Keratinocyte (primary cell): ENCODE measurements around the gene MAP3K20. TPM values are rescaled to one million over a fixed set of nuclear protein-coding genes. Genes with fewer than 3 reads are reported as not detected.

Experiments used
- DNase-seq: peaks from one replicate; pipeline ENCODE4 v3.0.0-alpha.2; 2011; ENCODE audit warnings: low read depth, missing footprints, low spot score
- FAIRE-seq: peaks from 2 replicates; lab custom pipeline; 2011; peaks lifted over from hg19 to GRCh38; lab: Jason Lieb, UNC
- H2AFZ ChIP-seq: 2 replicates; pipeline ENCODE4 v1.6.0; 2012; ENCODE audit warnings: low read length, control low read depth, inconsistent platforms; ENCODE audit not compliant: control insufficient read depth
- H3K27ac ChIP-seq: 2 replicates; pipeline ENCODE4 v1.5.1; 2011; ENCODE audit warnings: low read length; ENCODE audit not compliant: control insufficient read depth, insufficient read depth
- H3K27me3 ChIP-seq: 3 replicates; pipeline ENCODE4 v1.6.0; 2011; ENCODE audit warnings: low read length; ENCODE audit not compliant: control insufficient read depth, insufficient read depth; ENCODE audit errors: extremely low read depth
- H3K36me3 ChIP-seq, 2 experiments: 2 replicates in 1 of 2; 3 replicates in 1 of 2; pipeline ENCODE4 v1.5.1; 2011; ENCODE audit warnings: low read length in 2 of 2, mild to moderate bottlenecking in 1 of 2; ENCODE audit not compliant: control insufficient read depth in 2 of 2, insufficient read depth in 2 of 2; ENCODE audit errors: extremely low read depth in 1 of 2
- H3K4me1 ChIP-seq: 3 replicates; pipeline ENCODE4 v1.5.1; 2011; ENCODE audit warnings: low read length; ENCODE audit not compliant: control insufficient read depth, insufficient read depth; ENCODE audit errors: extremely low read depth
- H3K4me2 ChIP-seq: 3 replicates; pipeline ENCODE4 v1.6.0; 2011; ENCODE audit warnings: low read depth, low read length; ENCODE audit not compliant: control insufficient read depth, insufficient read depth; ENCODE audit errors: extremely low read depth
- H3K4me3 ChIP-seq, 3 experiments: fragments of 200-600 bp in 1 of 3; sonication (generic) in 1 of 3; 2 replicates in 2 of 3; 3 replicates in 1 of 3; pipeline ENCODE4 v1.5.1; 2011 to 2016; ENCODE audit warnings: low read length in 3 of 3, mild to moderate bottlenecking in 3 of 3, control low read depth in 2 of 3, inconsistent platforms in 1 of 3, low read depth in 1 of 3, mixed read lengths in 1 of 3, mixed run types in 1 of 3, moderate library complexity in 1 of 3; ENCODE audit not compliant: control insufficient read depth in 2 of 3, insufficient read depth in 2 of 3; ENCODE audit errors: extremely low read depth in 1 of 3
- H3K79me2 ChIP-seq: 2 replicates; pipeline ENCODE4 v1.6.0; 2012; ENCODE audit warnings: low read length; ENCODE audit not compliant: control insufficient read depth, insufficient read depth
- H3K9ac ChIP-seq: 3 replicates; pipeline ENCODE4 v1.6.0; 2011; ENCODE audit warnings: low read length; ENCODE audit not compliant: control insufficient read depth, insufficient read depth; ENCODE audit errors: extremely low read depth
- H3K9me1 ChIP-seq: 3 replicates; pipeline ENCODE4 v1.6.0; 2011; ENCODE audit warnings: low read length; ENCODE audit not compliant: control insufficient read depth, insufficient read depth; ENCODE audit errors: extremely low read depth
- H3K9me3 ChIP-seq: 2 replicates; pipeline ENCODE4 v1.5.1; 2012; ENCODE audit warnings: low read depth, low read length; ENCODE audit not compliant: control insufficient read depth
- H4K20me1 ChIP-seq: 3 replicates; pipeline ENCODE4 v1.6.0; 2011; ENCODE audit warnings: low read length; ENCODE audit not compliant: control insufficient read depth, insufficient read depth; ENCODE audit errors: extremely low read depth
- CTCF ChIP-seq, 3 experiments: IDR thresholded peaks in 1 of 3; conservative IDR thresholded peaks in 1 of 3; optimal IDR thresholded peaks in 1 of 3; 2 replicates in 2 of 3; 3 replicates in 1 of 3; pipeline versions ENCODE3 to v1.5.1; 2011; ENCODE audit warnings: low read length in 3 of 3, mild to moderate bottlenecking in 3 of 3, moderate library complexity in 2 of 3, control low read depth in 1 of 3, inconsistent platforms in 1 of 3; ENCODE audit not compliant: insufficient read depth in 2 of 3; ENCODE audit errors: extremely low read depth in 1 of 3
- EZH2 ChIP-seq: IDR thresholded peaks from one replicate; pipeline ENCODE4 v1.6.1; 2012; ENCODE audit warnings: inconsistent platforms, mild to moderate bottlenecking, low read length, moderate library complexity
- dilution Hi-C: fragments of 300-500 bp; cut with MboI; formaldehyde crosslinking; loops from one replicate; pipeline ENCODE4 v1.7.0; 2020; ENCODE audit warnings: low sequenced_read_pairs; ENCODE audit not compliant: extremely low pct_ligation_motif_present
- polyA plus RNA-seq, 5 experiments: library from polyadenylated mRNA; depleted of rRNA in 3 of 5; stranded (reverse) in 3 of 5; stranded (forward) in 1 of 5; unstranded in 1 of 5; fragments of >200 nt; gene quantifications; 1 replicate in 1 of 5; 2 replicates in 3 of 5; 3 replicates in 1 of 5; pipeline versions ENCODE4 v1.2.1 to v1.2.3, GENCODE V29; 2011 to 2012; ENCODE audit warnings: missing spikeins in 2 of 5, low read depth in 1 of 5, low replicate concordance in 1 of 5

The MAP3K20 gene
- polyA plus RNA-seq, 1 donor (not counting 4 experiments of a cell fraction or from before 2014, with no cell fraction given), result 31.7 TPM

GRCh38 chr2:173150087-173150486 is 74.4 kb downstream of the MAP3K20 start:
- H3K4me2 ChIP-seq, result no peak overlapping the region
- H3K9ac ChIP-seq, result no peak overlapping the region
- FAIRE-seq (peak; percentile 52), DNase-seq (no peak)
- peak overlapping the region; percentile 92 for H3K27ac ChIP-seq
- H3K4me1 ChIP-seq, result peaks cover 64% of the 10 kb centered on the region
- H3K9me3 ChIP-seq, result no peaks in the 10 kb centered on the region
- H2AFZ ChIP-seq, result no peak overlapping the region
- H3K27me3 ChIP-seq, result no peaks in the 10 kb centered on the region
- no peaks in the 10 kb centered on the region for H3K9me1 ChIP-seq
- TF ChIP-seq CTCF (optimal IDR thresholded peaks at IDR 0.05 in 1 of 3, IDR thresholded peaks at IDR 0.05 in 1 of 3, conservative IDR thresholded peaks at IDR 0.05 in 1 of 3; ENCODE audit: extremely low read depth in 1 of 3, insufficient read depth in 2 of 3, low read length in 3 of 3), result no peak
- TF ChIP-seq EZH2, result no peak
- H3K4me3 ChIP-seq, result no peak overlapping the region
- dilution Hi-C loops, result no loop called here
- peaks cover 20% of the 10 kb centered on the region for H3K79me2 ChIP-seq
- H4K20me1 ChIP-seq, result no peaks in the 10 kb centered on the region
- peaks cover 0 to 2% of the 10 kb centered on the region in 2 experiments for H3K36me3 ChIP-seq

DNA sequence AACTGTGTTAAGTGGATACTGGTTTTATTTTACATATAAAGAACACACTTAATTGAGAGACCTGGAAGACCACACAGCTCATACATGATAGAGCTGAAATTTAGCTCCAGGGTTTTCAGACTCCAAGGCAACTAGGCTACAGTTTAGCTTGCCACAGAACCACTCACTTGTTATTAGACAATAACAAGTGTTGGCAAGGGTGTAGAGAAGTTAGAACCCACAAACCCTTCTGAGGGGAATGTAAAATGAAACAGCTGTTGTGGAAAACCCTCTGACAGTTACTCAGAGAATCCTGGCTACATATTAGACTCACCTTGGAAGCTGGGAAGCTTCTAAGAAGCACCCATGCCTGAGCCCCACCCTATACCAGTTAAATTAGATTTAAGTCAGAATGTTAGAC is 75.3 kb downstream of the MAP3K20 start:
- Histone ChIP-seq H3K9ac (peak overlapping the region; percentile 49), H3K4me3 (peak overlapping the region in 1 of 3 experiments; percentile 14), H3K79me2 (peaks cover 23% of the 10 kb centered on the region), H3K36me3 (peaks cover 0 to 5% of the 10 kb centered on the region in 2 experiments), H2AFZ (no peak overlapping the region), H3K9me1 (no peaks in the 10 kb centered on the region), H3K27me3 (no peaks in the 10 kb centered on the region), H4K20me1 (no peaks in the 10 kb centered on the region), H3K27ac (peak overlapping the region; percentile 92), H3K4me2 (peak overlapping the region; percentile 58), H3K9me3 (no peaks in the 10 kb centered on the region), H3K4me1 (peaks cover 56% of the 10 kb centered on the region)
- FAIRE-seq, result peak; percentile 68
- no peak for TF ChIP-seq EZH2
- no peak for TF ChIP-seq CTCF (optimal IDR thresholded peaks at IDR 0.05 in 1 of 3, IDR thresholded peaks at IDR 0.05 in 1 of 3, conservative IDR thresholded peaks at IDR 0.05 in 1 of 3; ENCODE audit: extremely low read depth in 1 of 3, insufficient read depth in 2 of 3, low read length in 3 of 3)
- dilution Hi-C loops, result no loop called here
- peak; percentile 42 for DNase-seq
